Inferior parietal cortex (tissue), 1 donor: ENCODE results near the gene SCTR.

Source experiments
- DNase-seq: peaks from one replicate; pipeline ENCODE4 v3.0.0-alpha.2; 2016; ENCODE audit errors: extremely low spot score

SCTR gene

GRCh38 chr2:119475225-119475856 lies 48.9 kb downstream of the SCTR start:
- DNase-seq = no peak

- no peak for DNase-seq
Measured at GRCh38 chr2:119474371-119475224, 49.7 kb downstream of the SCTR start.

GRCh38 chr2:119473621-119474370 lies 50.5 kb downstream of the SCTR start:
- DNase-seq = no peak

GRCh38 chr2:119472749-119473148 lies 51.5 kb downstream of the SCTR start:
- no peak for DNase-seq

- DNase-seq = no peak
Measured at GRCh38 chr2:119469661-119470297, 54.5 kb downstream of the SCTR start.

- DNase-seq = no peak
Measured at GRCh38 chr2:119469131-119469530, 55.2 kb downstream of the SCTR start.

- no peak for DNase-seq
Measured at GRCh38 chr2:119468154-119468955, 55.9 kb downstream of the SCTR start.

GRCh38 chr2:119466373-119466772 lies 57.9 kb downstream of the SCTR start:
- no peak for DNase-seq

GRCh38 chr2:119465687-119466086 lies 58.6 kb downstream of the SCTR start:
- no peak for DNase-seq

GRCh38 chr2:119464981-119465380 lies 59.3 kb downstream of the SCTR start:
- DNase-seq = no peak

- DNase-seq = no peak
Measured at GRCh38 chr2:119463990-119464389, 60.3 kb downstream of the SCTR start.

- no peak for DNase-seq
Measured at GRCh38 chr2:119463136-119463535, 61.1 kb downstream of the SCTR start.

GRCh38 chr2:119462574-119462973 lies 61.7 kb downstream of the SCTR start:
- DNase-seq = no peak

- no peak for DNase-seq
Measured at GRCh38 chr2:119461811-119462210, 62.5 kb downstream of the SCTR start.

GRCh38 chr2:119460076-119460475 lies 64.2 kb downstream of the SCTR start:
- no peak for DNase-seq

- no peak for DNase-seq
Measured at GRCh38 chr2:119455066-119455718, 69.1 kb downstream of the SCTR start.

- DNase-seq = no peak
Measured at GRCh38 chr2:119453972-119454593, 70.2 kb downstream of the SCTR start.

GRCh38 chr2:119451336-119452050 lies 72.8 kb downstream of the SCTR start:
- no peak for DNase-seq

GRCh38 chr2:119449521-119449920 lies 74.8 kb downstream of the SCTR start:
- no peak for DNase-seq
